Measurements from ENCODE around the gene PDK3.

PDK3 gene

DNA sequence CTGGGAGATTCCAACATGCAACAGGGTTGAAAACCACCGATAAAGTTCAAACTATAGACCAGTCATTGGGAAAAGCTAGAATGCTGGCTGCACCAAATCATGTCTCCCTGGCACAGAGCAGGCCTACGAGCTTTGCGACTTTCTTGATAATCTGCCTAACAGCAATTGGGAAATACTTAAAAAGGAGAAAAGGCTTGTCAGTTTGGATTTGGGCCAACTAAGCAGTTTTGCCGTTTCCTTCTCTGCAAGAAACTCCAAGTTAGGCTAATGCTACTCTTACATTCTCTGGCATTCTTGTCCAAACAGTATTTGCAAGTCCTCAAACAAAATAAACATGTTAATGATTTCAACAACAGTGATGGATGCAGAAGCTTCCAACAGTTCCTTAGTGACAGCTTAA, 87.9 kb downstream of the PDK3 start:
- DNase-seq (ENCODE audit: low spot score), result no peak

DNA sequence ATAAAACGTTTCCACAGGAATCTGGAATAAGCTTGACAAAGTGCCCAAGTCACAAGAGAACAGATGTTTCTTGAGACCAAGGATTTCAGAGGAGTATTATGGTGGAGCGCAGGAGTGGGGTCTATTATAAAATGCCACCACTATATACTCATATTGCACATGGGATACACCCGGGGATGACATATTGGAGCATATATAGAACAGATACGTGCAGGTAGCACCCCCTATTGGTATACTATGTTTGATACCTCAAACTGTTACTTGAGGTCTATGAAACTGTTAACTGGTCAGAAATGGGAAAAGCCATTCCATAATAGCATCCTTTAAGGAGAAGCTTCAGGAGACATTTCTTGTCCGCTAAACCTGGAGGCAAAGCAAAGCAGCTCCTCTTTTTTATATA, 96.0 kb downstream of the PDK3 start:
- no peak for DNase-seq (ENCODE audit: low spot score)

DNA sequence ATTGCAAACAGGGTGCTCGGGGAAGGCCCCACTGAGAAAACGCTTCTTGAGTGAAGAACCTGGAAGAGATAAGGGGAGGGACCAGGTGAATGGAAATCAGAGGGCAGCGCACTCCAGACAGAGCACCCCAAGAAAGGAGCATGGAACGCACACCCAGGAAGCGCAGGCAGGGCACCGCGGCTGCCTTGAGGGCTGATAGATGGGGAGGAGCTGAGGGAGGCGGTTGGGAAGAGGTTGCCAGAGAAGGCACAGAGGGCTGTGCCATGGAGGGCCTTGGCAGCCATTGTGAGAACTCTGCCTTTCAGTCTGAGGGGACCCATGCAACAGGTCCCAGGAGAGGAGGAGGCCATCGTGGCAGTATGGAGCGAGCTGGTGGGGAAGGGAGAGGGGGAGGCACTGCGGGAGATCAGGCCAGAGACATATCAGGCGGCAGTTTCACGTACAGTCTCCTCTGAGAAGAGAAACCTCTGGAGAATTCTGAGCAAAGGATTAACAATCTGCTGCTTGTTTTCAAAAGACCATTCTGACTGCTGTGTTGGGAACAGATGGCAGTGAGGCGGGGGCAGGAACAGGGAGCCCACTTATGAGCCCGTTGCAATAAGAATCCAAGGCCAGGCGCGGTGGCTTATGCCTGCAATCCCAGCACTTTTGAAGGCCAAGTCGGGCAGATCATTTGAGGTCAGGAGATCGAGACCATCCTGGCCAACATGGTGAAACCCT, 98.4 kb downstream of the PDK3 start:
- no peak for DNase-seq (ENCODE audit: low spot score)

DNA sequence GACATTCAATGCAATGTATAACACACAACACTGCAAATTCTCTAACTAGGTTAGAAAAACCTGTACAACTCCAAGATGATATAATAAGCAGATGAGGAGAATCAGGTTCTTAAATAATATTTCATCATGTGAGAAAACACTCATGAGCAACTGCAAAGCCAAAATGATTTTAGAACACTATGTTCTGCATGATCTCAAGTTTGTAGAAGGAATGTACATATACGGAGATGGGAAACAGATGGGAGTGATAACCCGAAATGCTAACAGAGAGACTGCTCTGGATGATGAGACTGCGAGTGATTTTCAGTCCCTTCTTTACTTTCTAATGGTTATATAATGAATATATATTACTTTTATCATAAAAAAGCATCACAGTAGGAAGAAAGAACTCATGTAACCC, 101.2 kb downstream of the PDK3 start:
- DNase-seq (ENCODE audit: low spot score), result no peak

DNA sequence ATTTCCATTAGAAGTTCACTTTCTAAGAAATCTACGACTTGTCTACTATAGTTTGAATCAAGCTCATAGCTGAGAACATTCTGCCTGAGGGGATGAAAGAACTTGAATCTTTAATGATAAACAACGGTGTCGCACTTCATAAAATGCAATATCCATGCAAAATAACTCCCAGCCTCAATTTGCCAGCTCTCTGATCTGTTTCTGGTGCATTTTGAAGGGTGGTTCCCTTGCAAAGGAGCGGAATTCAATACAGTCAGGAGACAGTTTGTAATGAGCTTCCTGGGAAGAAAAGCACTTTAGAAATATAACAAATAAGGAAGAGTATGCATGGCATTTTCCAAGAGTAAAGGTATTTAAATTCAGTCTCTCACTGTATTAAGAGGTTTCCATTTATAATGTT, 102.1 kb downstream of the PDK3 start:
- DNase-seq (ENCODE audit: low spot score), result no peak

DNA sequence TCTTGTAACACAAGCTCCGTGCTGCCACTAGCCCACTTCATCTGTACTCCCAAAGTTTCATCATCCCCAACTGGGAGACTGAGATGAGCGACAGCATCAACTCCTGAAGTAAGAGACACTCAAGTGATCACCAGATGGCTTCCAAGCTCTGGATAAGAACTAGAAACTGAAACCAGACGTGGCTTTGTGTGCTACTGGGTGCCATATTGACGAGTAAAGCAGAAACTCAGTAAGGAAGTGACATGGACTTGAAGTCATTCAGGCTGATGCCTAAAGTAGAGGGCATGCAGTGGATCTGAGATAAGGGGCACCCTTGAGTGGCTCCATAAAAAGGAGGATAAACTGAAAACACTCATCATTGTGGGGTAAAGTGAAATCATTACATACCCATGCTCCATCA, 109.7 kb downstream of the PDK3 start:
- no peak for DNase-seq (ENCODE audit: low spot score)

DNA sequence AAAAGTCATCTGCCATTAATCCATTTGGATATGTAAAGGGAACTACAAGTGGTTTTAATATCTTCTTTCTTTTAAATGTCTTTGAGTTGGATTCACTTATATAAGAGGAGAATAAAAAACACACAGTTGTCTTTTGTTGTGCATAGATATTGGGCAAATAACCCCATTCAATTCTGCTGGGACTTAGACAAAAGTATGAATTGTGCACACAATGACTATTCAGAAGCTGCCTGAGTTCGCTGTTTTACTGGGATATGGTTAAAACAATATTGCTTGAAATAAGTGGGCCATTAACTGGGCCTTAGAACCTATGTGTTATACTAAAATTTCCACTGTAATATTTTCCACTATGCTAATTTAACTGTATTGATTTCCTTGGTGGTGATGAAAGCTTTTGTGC, 110.4 kb downstream of the PDK3 start:
- DNase-seq (ENCODE audit: low spot score), result no peak

DNA sequence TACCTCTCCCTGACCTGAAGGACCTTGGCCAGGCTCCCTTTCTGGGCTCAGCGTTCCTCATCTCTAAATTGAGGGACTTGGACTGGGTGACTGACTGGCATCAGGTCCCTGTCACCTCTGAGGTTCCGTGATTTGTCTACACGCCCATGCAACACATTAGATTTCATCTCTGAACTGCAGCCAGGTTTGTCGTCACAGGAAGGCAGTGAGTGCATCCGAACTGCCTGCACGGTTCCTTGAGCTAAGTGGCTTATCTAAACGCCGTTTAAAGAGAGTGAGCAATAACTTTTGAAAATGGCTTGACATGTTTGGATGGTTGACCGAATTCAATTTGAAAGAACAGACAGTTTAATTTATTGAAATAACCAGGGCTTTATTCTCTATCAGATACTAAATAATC, 112.0 kb downstream of the PDK3 start:
- DNase-seq (ENCODE audit: low spot score), result no peak

All from LoVo (cell line).